HG03378 (cell line): ENCODE measurements around the gene CXXC1.
"Not testable (repeated sequence)": the region's sequence is repeated elsewhere in the genome, so short reads cannot be mapped to it uniquely, and the experiment has no call there.

Experiments
- ATAC-seq: cut with Tn5 transposase; IDR thresholded peaks from one replicate; pipeline ENCODE4 v1.9.1; 2021; ENCODE audit warnings: mild to moderate bottlenecking, moderate library complexity; ENCODE audit not compliant: unreplicated experiment

The CXXC1 gene

DNA sequence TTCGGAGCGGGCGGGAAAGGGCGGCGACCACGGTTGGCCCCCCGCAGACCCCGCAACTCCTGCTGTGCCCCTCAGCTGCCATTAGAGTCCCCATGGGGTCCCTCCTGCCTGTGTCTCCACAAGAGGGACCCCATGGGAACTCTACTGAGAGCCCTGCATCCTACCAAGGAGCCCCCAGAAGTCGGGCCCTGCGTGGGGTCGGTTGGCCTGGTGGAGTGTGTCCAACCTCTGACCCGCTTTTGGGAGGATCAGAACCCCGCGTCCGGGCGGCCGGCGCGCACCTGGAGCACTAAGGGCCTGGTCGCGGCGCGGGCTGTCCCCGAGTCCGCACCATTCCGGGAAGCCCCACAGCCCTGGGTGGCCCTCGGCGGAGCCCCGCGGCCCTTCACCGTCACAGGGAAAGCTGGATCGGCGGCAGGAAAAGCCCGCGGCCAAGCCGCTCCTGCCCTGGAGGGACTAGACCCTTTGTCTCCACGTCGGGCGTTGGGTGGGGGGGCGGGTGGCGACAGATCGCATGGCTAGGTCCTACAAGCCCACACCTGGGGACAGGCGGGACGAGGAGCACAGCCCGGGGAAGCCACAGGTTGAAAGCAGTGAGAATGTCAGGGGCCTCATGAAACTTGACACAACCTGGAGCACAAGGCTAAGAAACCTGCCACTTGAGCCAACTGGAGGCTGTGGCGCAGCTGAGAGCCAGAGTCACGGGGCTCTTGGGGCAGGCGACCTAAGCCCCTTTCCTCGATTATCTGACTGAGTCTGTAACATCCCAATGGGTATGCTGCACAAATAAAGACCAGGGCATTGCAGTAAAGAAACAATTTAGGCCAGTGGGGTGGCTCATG, 11.2 kb upstream of the CXXC1 start:
- ATAC-seq = no peak

DNA sequence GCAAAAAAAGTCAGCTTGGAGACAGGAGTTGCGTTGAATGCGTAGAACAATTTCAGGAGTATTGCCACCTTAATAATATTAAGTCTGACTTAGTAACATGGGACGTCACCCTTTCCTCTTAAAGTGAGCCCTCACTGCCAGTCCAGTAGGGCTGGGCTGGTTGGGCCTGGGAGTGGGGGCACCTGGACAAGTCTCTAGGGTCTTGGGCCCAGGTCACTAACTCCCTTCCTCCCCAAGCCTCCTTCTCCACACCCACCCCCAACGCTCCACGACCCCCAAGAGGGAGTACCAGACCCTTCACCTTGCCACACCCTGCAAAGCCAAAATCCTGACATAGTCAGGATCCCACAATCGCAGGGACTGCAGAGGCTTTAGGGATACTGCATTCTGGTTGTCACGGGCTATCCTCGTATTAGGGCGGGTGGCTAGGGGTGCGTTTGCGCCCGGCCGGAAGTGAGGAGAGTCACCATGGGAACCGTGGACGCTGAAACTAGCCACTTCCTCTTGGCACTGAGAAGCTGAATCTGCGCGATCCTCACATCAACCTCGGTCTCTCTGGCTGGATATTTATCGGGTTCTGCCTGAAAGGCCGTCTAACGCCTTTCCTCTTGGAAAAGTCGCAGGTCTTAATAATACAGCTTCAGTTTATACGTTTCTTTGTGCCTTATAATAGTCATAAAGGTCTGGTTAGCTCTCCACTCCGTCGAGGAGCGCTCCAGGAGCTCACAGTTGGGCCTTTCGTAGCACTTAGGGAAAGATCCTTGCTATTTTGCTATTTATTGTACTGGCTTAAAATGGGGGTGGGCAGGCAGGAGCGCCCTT, 10.3 kb upstream of the CXXC1 start:
- peak; percentile 99 for ATAC-seq

DNA sequence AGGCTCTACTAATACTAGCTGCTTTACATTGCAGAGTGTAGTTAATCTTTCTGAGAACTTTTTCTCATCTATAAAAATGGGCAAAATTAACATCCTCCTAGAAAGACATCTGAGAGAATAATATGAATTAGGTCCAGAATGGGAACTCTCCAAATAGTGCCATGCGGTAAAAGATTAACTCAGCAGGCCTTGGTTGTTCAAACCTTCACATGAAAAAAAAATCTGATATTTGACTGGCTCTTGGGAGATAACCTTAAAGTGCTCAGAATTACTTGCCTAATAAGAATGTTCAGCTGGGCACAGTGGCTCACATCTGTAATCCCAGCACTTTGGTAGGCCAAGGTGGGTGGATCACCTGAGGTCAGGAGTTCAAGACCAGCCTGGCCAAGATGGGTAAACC, 5.5 kb upstream of the CXXC1 start:
- ATAC-seq = no peak

DNA sequence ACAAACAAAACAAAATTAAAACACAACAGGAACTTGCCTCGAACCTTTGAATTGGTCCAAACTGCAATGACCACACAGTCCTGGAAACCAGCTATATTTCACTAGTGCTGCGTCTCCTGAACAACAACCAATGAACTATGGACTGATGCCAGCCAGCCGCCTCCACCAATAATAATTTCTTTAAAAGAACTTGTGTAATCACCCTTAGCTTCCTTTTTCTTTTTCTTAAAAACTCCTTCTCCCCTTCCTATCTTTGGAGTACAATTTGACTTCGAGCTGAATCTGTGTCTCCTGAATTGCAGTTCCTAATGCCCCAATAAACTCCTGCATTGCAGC, 1.6 kb upstream of the CXXC1 start:
- no peak for ATAC-seq

GRCh38 chr18:50288348-50289107, 1.0 kb upstream of the CXXC1 start:
- ATAC-seq = not testable (repeated sequence)

DNA sequence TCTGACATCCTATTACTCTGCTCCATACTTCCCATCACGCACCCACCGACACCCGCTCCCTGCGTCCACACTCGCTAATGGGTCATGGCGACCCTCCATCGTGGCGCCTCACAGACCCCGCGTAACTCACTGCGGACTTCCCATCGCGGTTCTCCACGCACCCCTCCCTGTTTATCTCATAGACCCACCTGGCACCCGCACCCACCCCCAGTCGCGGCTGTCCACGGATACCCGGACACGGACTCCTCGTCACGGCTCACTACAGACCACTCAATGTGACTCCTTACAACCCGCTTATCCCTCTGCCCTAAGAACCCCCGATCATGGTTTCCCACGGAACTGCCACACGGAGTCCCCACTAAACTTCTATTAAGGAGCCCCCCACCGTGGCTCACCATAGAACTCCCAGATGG, 458 bp downstream of the CXXC1 start:
- ATAC-seq = no peak

DNA sequence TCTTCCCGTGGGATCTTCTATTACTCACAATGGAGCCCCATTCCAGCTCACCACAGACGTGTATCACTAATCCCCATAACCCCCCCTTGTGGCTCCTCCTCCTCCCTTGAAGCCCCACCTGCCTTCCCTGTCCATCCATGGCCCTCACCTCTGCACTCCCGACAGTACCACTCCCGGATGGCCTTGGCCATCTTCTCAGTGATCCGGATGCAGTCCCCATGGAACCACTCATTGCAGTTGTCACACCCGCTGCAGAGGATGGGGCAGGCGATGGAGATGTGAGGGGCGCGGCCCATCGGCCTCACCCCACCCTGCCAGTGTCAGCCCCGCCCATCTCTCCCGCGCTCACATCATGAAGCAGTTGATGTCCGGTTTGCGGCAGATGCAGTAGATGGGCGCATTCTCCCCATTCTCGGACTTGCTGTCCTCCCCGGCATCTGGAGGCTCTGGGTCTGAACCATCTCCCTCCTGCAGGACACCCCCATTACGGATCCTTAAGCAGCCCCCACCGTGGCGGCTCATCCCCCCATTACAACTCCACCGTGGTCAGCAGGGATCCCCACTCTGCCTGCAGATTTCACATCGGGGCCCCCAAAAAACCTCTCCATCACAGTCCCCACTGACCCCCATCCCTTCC, 983 bp downstream of the CXXC1 start:
- ATAC-seq = no peak

DNA sequence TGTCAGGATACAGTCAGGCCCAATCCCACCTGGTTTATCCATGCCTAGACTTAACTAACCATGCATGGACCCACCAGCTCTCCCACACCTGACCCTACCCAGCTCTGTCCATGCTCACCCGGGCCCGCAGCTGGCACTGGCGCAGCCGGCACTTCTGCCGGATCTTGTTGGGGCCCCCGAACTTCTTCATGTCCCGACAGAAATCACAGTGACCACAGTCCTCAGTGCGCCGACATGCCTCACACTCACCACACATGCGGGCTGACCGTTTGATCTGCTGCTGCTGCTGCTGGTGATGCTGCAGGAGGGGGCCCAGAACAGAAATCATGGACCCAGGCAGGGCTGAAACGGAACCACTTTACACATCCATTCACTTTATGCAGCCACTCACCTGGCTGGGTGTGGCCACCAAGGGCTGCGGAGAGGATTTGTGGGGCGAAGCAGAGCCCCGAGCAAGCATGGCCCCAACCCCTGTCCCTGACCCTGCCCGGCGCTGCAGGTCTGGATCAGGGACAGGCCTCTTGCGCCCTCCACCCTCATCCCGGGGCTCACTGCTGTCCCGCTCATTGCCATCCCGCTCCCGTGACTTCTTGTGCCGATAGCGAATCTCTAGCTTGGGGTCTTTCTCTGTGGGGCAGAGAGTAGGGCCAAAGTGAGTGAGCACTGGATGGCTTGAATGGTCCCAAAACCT, 1.7 kb downstream of the CXXC1 start:
- no peak for ATAC-seq

DNA sequence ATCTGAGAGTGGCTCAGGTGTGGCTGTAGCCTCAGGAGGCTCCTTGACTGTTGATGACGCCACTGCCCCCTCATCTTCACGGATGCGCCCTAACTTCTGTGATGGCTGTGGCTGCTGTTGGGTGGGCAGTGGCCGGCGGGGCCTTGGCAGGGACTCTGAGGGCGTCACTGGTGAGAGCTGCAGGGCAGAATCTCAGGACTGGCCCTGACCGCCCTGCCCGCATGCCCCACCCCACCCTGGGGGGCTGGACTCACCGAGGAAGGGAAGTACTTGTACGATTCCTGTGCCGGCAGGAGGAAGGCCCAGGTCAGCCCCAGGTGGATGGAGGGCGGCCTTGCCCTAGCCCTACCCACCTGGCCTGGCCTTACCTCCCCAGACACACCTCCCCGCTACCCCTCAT, 2.4 kb downstream of the CXXC1 start:
- no peak for ATAC-seq

GRCh38 chr18:50284255-50284885, 3.1 kb downstream of the CXXC1 start:
- ATAC-seq = no peak

DNA sequence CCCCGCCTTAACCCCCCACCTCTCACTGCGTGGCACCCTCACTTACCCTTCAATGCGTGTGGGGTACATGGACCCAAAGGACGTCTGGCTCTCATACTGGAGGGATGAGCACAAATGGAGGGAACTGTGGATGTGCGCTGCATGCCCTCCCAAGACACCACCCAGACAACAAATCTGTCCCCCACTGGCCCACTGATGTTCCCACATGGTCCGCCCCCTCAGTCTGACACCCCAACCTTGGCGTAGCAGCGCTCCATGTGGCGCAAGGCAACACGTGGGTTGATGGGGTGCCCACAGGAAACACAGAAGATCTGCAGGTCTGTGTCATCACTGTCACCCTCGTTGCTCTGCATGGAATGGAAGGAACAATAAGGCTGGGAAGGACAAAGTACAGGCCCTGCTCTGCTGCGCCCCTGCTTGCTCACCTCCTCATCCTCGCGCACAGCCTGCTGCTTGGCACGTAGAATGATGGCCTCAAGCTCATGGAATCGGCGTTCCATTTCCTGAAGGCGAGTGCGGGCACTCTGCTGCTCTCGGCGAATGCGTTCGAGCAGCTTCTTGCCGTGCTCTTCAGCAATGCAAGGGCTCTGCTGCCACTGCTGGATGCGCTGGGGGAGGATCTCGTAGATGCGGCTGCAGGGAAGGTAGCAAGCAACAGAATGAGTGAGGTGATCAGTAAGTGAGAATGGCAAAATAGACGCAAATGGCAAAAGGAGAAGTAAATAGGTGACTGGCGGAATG, 3.9 kb downstream of the CXXC1 start:
- no peak for ATAC-seq

GRCh38 chr18:50282521-50283335, 4.8 kb downstream of the CXXC1 start:
- no peak for ATAC-seq

- ATAC-seq = no peak
These were observed 5.4 kb downstream of the CXXC1 start for GRCh38 chr18:50281972-50282520.

DNA sequence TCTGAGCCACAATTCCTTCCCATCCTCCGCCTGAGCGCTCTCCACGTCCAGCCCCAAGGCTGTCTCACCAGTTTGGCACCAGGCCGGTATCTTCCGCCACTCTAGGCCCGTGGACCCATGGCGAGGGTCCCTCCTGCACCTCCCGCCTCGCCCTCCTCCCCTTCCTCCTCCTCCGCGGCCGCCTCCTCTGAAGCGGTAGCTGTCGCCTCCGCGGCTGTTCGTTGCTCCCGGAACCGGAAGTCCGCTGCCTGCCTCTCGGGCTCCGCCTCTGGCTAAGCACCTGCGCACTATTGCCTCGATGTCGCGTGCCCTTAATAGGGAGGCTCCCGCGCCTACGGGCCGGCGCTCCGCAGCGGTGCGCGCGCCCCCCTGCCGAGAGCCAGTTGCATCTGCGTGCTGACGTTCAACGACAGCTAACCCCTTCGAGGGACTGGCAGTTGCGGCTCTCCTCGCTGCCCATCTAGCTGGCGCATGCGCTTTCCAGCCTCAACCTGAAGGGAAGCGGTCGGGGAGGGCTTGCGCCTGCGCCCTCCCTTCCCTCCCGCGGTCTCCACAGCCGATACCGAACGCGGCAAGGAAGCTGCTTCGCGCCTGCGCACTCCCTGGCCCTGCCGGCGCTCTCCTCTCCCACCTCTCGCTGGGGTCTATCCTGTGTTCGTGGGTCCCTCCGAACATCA, 6.1 kb downstream of the CXXC1 start, which contains the start of gene MBD1:
MBD1 (minus strand) TSS at position 229 of the 677 bp plus-strand sequence. CDS start 1,531 bp downstream, outside the sequence.
- peak; percentile 82 for ATAC-seq

DNA sequence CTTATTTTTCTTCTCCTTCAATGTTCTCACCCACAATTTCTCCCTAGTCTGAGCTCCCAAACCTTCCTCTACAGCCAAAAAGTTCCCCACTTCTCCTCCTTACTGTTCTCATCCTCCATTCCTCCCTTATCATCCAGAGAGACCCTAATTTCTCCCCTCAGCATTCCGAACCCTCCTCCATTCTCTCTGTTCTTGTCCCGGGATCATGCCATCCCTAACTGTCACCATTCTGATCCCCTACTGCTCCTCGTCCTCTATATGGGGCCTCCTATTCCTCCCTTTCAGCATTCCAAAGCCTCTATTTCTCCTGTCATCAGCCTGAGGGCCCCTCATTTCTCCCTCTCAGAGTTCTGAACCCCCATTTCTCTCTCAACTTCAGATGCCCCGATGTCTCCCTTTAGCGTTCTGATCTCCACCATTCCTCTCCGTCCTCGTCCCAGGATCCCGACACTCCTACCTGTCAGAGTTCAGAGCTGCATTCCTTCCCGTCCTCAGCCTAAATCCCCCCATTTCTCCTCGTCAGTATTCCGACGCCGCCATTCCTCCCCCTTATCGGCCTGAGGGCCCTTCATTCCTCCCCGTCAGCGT, 6.7 kb downstream of the CXXC1 start:
- no peak for ATAC-seq

DNA sequence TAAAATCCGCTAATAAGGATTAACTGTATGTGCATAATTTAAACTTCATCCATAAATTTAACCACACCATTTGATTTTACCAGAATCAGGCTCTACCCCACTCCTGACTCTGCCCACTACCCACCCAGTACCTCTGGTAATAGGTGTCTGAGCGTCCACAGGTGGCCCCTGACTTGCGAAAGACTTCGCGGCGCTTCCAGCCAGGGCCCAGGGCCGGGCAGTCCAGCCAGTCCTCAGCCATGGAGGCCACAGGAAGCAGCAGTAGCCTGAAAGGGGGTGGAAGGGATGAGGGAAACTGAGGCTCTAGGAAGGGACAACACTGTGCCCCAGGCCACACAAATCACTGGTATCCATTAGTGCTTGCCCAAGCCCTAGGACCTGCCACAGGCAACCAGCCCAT, 7.7 kb downstream of the CXXC1 start:
- no peak for ATAC-seq

- no peak for ATAC-seq
These were observed 9.6 kb downstream of the CXXC1 start for GRCh38 chr18:50277942-50278341.
